Measurements from ENCODE around the gene EHMT1.
"Not testable (repeated sequence)": the region's sequence is repeated elsewhere in the genome, so short reads cannot be mapped to it uniquely, and the experiment has no call there.

DNA sequence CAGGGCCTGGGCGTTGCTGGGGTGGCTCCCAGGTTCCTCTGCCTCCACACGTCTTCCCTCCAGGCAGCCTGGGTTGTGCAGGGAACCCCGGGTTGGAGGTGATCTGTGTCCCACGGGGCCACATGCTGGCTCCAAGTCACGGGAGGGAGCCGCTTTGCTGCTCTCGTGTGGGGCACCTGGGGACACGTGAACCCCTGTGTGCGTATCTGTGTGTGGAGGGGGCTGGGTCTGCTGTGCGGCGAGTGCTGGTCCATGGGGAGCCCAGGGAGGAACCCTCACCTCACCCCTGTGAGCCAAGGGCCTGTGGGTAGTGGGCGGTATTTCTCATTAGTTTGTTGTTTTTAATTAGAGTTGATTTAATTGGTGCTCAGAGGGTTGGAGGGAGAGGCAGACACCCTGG lies 266.3 kb downstream of the EHMT1 start:
- TF ChIP-seq, protein P1, sequence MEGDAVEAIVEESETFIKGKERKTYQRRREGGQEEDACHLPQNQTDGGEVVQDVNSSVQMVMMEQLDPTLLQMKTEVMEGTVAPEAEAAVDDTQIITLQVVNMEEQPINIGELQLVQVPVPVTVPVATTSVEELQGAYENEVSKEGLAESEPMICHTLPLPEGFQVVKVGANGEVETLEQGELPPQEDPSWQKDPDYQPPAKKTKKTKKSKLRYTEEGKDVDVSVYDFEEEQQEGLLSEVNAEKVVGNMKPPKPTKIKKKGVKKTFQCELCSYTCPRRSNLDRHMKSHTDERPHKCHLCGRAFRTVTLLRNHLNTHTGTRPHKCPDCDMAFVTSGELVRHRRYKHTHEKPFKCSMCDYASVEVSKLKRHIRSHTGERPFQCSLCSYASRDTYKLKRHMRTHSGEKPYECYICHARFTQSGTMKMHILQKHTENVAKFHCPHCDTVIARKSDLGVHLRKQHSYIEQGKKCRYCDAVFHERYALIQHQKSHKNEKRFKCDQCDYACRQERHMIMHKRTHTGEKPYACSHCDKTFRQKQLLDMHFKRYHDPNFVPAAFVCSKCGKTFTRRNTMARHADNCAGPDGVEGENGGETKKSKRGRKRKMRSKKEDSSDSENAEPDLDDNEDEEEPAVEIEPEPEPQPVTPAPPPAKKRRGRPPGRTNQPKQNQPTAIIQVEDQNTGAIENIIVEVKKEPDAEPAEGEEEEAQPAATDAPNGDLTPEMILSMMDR (IDR thresholded peaks at IDR 0.05) = not testable (repeated sequence)
- TF ChIP-seq POLR2A (IDR thresholded peaks at IDR 0.05) = not testable (repeated sequence)
